HG03432 (cell line): Measurements from ENCODE around the gene LEP.

Source experiments
- ATAC-seq: cut with Tn5 transposase; IDR thresholded peaks from one replicate; pipeline ENCODE4 v1.9.1; 2021; ENCODE audit warnings: mild to moderate bottlenecking, moderate library complexity; ENCODE audit not compliant: unreplicated experiment

LEP gene

GRCh38 chr7:128244861-128245260, 3.8 kb downstream of the LEP start:
- ATAC-seq, result no peak

- no peak for ATAC-seq
Measured at GRCh38 chr7:128247108-128247507, 6.0 kb downstream of the LEP start.

GRCh38 chr7:128247640-128248194, 6.6 kb downstream of the LEP start:
- no peak for ATAC-seq

GRCh38 chr7:128251337-128251736, 10.3 kb downstream of the LEP start:
- no peak for ATAC-seq

GRCh38 chr7:128253701-128254100, 12.6 kb downstream of the LEP start:
- no peak for ATAC-seq

- ATAC-seq, result no peak
Measured at GRCh38 chr7:128254470-128254869, 13.4 kb downstream of the LEP start.

- no peak for ATAC-seq
Measured at GRCh38 chr7:128255271-128255670, 14.2 kb downstream of the LEP start.

GRCh38 chr7:128257458-128257857, 16.4 kb downstream of the LEP start:
- no peak for ATAC-seq

- ATAC-seq, result no peak
Measured at GRCh38 chr7:128259131-128260061, 18.3 kb downstream of the LEP start.

GRCh38 chr7:128260069-128260795, 19.2 kb downstream of the LEP start:
- ATAC-seq, result no peak

GRCh38 chr7:128262273-128263028, 21.4 kb downstream of the LEP start:
- ATAC-seq, result no peak

GRCh38 chr7:128263420-128263819, 22.3 kb downstream of the LEP start:
- ATAC-seq, result no peak

- ATAC-seq, result no peak
Measured at GRCh38 chr7:128264477-128264876, 23.4 kb downstream of the LEP start.

- ATAC-seq, result no peak
Measured at GRCh38 chr7:128265156-128265905, 24.3 kb downstream of the LEP start.

- ATAC-seq, result no peak
Measured at GRCh38 chr7:128265906-128266300, 24.8 kb downstream of the LEP start.

- ATAC-seq, result no peak
Measured at GRCh38 chr7:128266529-128266882, 25.4 kb downstream of the LEP start.

GRCh38 chr7:128266883-128267594, 26.0 kb downstream of the LEP start:
- no peak for ATAC-seq

GRCh38 chr7:128267595-128267924, 26.5 kb downstream of the LEP start:
- no peak for ATAC-seq

GRCh38 chr7:128268233-128268632, 27.2 kb downstream of the LEP start:
- no peak for ATAC-seq

- no peak for ATAC-seq
Measured at GRCh38 chr7:128270826-128271272, 29.8 kb downstream of the LEP start.
